ENCODE measurements around the gene EYS. TPM values are rescaled to one million over a fixed set of nuclear protein-coding genes. Genes with fewer than 3 reads are reported as not detected.
A peak's percentile ranks its signal among the peaks of the same experiment; 100 is the strongest.

The EYS gene
- total and polyA plus RNA-seq, 2 of the 13 experiments (the other 11 are each of a cell fraction or from before 2014, with no cell fraction given) = 0.04 to 0.07 TPM

GRCh38 chr6:64081453-64081852 lies 1625.6 kb downstream of the EYS start:
- Histone ChIP-seq H3K27me3 (ENCODE audit: control insufficient read depth in 1 of 2, insufficient read depth in 2 of 2, low read length in 2 of 2) (peaks cover 0 to 5% of the 10 kb centered on the region in 2 experiments; a peak in 1 of 5 replicates), H3K9ac (ENCODE audit: insufficient read depth, low read depth, low read length) (no peak overlapping the region), H4K20me1 (ENCODE audit: insufficient read depth, low read length) (no peaks in the 10 kb centered on the region), H3K79me2 (ENCODE audit: insufficient read depth, low read length) (no peaks in the 10 kb centered on the region), H3K4me1 (ENCODE audit: insufficient read depth, low read length) (peaks cover 18% of the 10 kb centered on the region), H3K4me3 (replicated peaks in 1 of 3; ENCODE audit: insufficient read depth in 1 of 3, low read depth in 2 of 3, low read length in 3 of 3) (no peak overlapping the region), H2AFZ (ENCODE audit: low read length) (no peak overlapping the region), H3K27ac (ENCODE audit: extremely low read length, insufficient read depth, low read length) (no peak overlapping the region), H3K9me3 (ENCODE audit: low read length) (no peaks in the 10 kb centered on the region), H3K4me2 (ENCODE audit: low read depth, low read length) (no peak overlapping the region), H3K36me3 (replicated peaks in 1 of 2; ENCODE audit: control insufficient read depth in 1 of 2, insufficient read depth in 2 of 2, low read length in 2 of 2) (no peaks in the 10 kb centered on the region)
- intact Hi-C loops (cut with micrococcal nuclease; ENCODE audit: unreplicated experiment) = loop anchor here (5.0 kb wide), 2 partner anchors 34 to 159 kb away; no protein-coding TSS in a partner anchor
- DNase-seq (ENCODE audit: low spot score) (no peak), ATAC-seq (no peak), FAIRE-seq (no peak)
- 12% methylated on average over 2 of the region's 2 CpGs for WGBS (ENCODE audit: low lambda C conversion rate)
- BruUV-seq (replicated peaks) = no TSS peak
- in situ Hi-C loops (cut with HindIII; ENCODE audit: extremely low pct_ligation_motif_present, low pct_unique_long_range_greater_than_20kb) = no loop called here
- TF ChIP-seq GPN1 (CRISPR knock-in tag; IDR thresholded peaks at IDR 0.05; ENCODE audit: borderline replicate concordance) (no peak), JDP2 (CRISPR knock-in tag; IDR thresholded peaks at IDR 0.05; ENCODE audit: borderline replicate concordance) (no peak), ZNF615 (CRISPR knock-in tag; IDR thresholded peaks at IDR 0.05; ENCODE audit: borderline replicate concordance) (no peak), RFX5 (IDR thresholded peaks at IDR 0.05; ENCODE audit: low read depth, low read length) (no peak), CHD4 (IDR thresholded peaks at IDR 0.05; ENCODE audit: borderline replicate concordance, low read length) (no peak), JUND (CRISPR knock-in tag; IDR thresholded peaks at IDR 0.05) (no peak), KDM4B (CRISPR knock-in tag; IDR thresholded peaks at IDR 0.05) (no peak), MAFK (conservative IDR thresholded peaks at IDR 0.05 in 1 of 2, IDR thresholded peaks at IDR 0.05 in 1 of 2; ENCODE audit: low read length in 2 of 2) (peak in 1 of 2 experiments; percentile 7; a peak in 1 of 4 replicates), ZNF414 (CRISPR knock-in tag; IDR thresholded peaks at IDR 0.05) (no peak)
- ChIA-PET CTCF (ENCODE audit: low intra/inter-chr PET ratio, low total read pairs) (no interaction called here), POLR2A (no interaction called here)

- H3K79me2 ChIP-seq (ENCODE audit: insufficient read depth, low read length) = no peaks in the 10 kb centered on the region
- H3K4me2 ChIP-seq (ENCODE audit: low read depth, low read length) = no peak overlapping the region
- no peak overlapping the region for H2AFZ ChIP-seq (ENCODE audit: low read length)
- no peak overlapping the region for H3K27ac ChIP-seq (ENCODE audit: extremely low read length, insufficient read depth, low read length)
- H3K9me3 ChIP-seq (ENCODE audit: low read length) = no peaks in the 10 kb centered on the region
- H4K20me1 ChIP-seq (ENCODE audit: insufficient read depth, low read length) = no peaks in the 10 kb centered on the region
- H3K27me3 ChIP-seq (ENCODE audit: control insufficient read depth in 1 of 2, insufficient read depth in 2 of 2, low read length in 2 of 2) = no peaks in the 10 kb centered on the region
- no peak for FAIRE-seq
- ChIA-PET CTCF (ENCODE audit: low intra/inter-chr PET ratio, low total read pairs) (no interaction called here), POLR2A (no interaction called here)
- in situ Hi-C loops (cut with HindIII; ENCODE audit: extremely low pct_ligation_motif_present, low pct_unique_long_range_greater_than_20kb) (no loop called here), intact Hi-C loops (cut with micrococcal nuclease; ENCODE audit: unreplicated experiment) (no loop called here)
- no peak overlapping the region for H3K9ac ChIP-seq (ENCODE audit: insufficient read depth, low read depth, low read length)
- 3% methylated on average over 1 of the region's 1 CpG for WGBS (ENCODE audit: low lambda C conversion rate)
- no peak for ATAC-seq
- no TSS peak for BruUV-seq (replicated peaks)
- no peak overlapping the region for H3K4me3 ChIP-seq (replicated peaks in 1 of 3; ENCODE audit: insufficient read depth in 1 of 3, low read depth in 2 of 3, low read length in 3 of 3)
- TF ChIP-seq ZNF530 (CRISPR knock-in tag; IDR thresholded peaks at IDR 0.05; ENCODE audit: low read depth) = no peak
- TF ChIP-seq ARID3A (IDR thresholded peaks at IDR 0.05; ENCODE audit: low read depth, low read length) = no peak
- TF ChIP-seq KDM4B (CRISPR knock-in tag; IDR thresholded peaks at IDR 0.05) = no peak
- TF ChIP-seq ZNF460 (CRISPR knock-in tag; IDR thresholded peaks at IDR 0.05; ENCODE audit: borderline replicate concordance) = no peak
- TF ChIP-seq FOXK2 (IDR thresholded peaks at IDR 0.05) = no peak
- no peaks in the 10 kb centered on the region for H3K4me1 ChIP-seq (ENCODE audit: insufficient read depth, low read length)
- no peaks in the 10 kb centered on the region for H3K36me3 ChIP-seq (replicated peaks in 1 of 2; ENCODE audit: control insufficient read depth in 1 of 2, insufficient read depth in 2 of 2, low read length in 2 of 2)
- no peak for DNase-seq (ENCODE audit: low spot score)
Measured at GRCh38 chr6:64074981-64075380, 1632.0 kb downstream of the EYS start.

Measured in HepG2 (cell line).